WTC11 (cell line): ENCODE results near the gene DAPK1.

Experiments
- ESRRA ChIP-seq: sonication (generic); formaldehyde crosslinking; IDR thresholded peaks from 2 replicates; pipeline ENCODE4 v1.8.1; 2022; ENCODE audit warnings: mild to moderate bottlenecking, missing genetic modification reagents, borderline replicate concordance
- NFYB ChIP-seq: sonication (generic); formaldehyde crosslinking; conservative IDR thresholded peaks from 2 replicates; pipeline ENCODE4 v1.8.0; 2022; ENCODE audit warnings: low read depth, missing genetic modification reagents
- NR3C1 ChIP-seq: sonication (generic); formaldehyde crosslinking; conservative IDR thresholded peaks from 2 replicates; pipeline ENCODE4 v1.8.1; 2023; ENCODE audit warnings: low read depth, mild to moderate bottlenecking, missing genetic modification reagents
- SMAD3 ChIP-seq: sonication (generic); formaldehyde crosslinking; IDR thresholded peaks from 2 replicates; pipeline ENCODE4 v1.8.0; 2022; ENCODE audit warnings: missing genetic modification reagents, mild to moderate bottlenecking, borderline replicate concordance
- SP1 ChIP-seq: sonication (generic); formaldehyde crosslinking; conservative IDR thresholded peaks from 2 replicates; pipeline ENCODE4 v1.8.1; 2022; ENCODE audit warnings: missing genetic modification reagents
- TEAD4 ChIP-seq: sonication (generic); formaldehyde crosslinking; IDR thresholded peaks from 2 replicates; pipeline ENCODE4 v1.8.0; 2022; ENCODE audit warnings: mild to moderate bottlenecking, missing genetic modification reagents
- ZNF232 ChIP-seq: sonication (generic); formaldehyde crosslinking; IDR thresholded peaks from 2 replicates; pipeline ENCODE4 v1.8.0; 2022; ENCODE audit warnings: mild to moderate bottlenecking, missing genetic modification reagents
- TF ChIP-seq, protein P1 (sequence below): fragments of 200-600 bp; IDR thresholded peaks from 2 replicates; pipeline ENCODE4 v1.8.0; 2022; ENCODE audit warnings: antibody characterized with exemption
- TF ChIP-seq, protein P2 (sequence below): sonication (generic); formaldehyde crosslinking; IDR thresholded peaks from 2 replicates; pipeline ENCODE4 v1.8.1; 2023; ENCODE audit warnings: mild to moderate bottlenecking, moderate library complexity, missing genetic modification reagents
- TF ChIP-seq, protein P3 (sequence below): fragments of 250-450 bp; sonication (Bioruptor Pico); IDR thresholded peaks from 2 replicates; pipeline ENCODE4 v1.9.0; 2021; ENCODE audit warnings: mild to moderate bottlenecking
- TF ChIP-seq, protein P4 (sequence below): sonication (generic); formaldehyde crosslinking; IDR thresholded peaks from 2 replicates; pipeline ENCODE4 v1.8.1; 2022; ENCODE audit warnings: mild to moderate bottlenecking, missing genetic modification reagents, moderate library complexity, borderline replicate concordance
- TF ChIP-seq, protein P5 (sequence below): sonication (generic); formaldehyde crosslinking; conservative IDR thresholded peaks from 2 replicates; pipeline ENCODE4 v1.8.1; 2022; ENCODE audit warnings: mild to moderate bottlenecking, missing genetic modification reagents

DNA sequence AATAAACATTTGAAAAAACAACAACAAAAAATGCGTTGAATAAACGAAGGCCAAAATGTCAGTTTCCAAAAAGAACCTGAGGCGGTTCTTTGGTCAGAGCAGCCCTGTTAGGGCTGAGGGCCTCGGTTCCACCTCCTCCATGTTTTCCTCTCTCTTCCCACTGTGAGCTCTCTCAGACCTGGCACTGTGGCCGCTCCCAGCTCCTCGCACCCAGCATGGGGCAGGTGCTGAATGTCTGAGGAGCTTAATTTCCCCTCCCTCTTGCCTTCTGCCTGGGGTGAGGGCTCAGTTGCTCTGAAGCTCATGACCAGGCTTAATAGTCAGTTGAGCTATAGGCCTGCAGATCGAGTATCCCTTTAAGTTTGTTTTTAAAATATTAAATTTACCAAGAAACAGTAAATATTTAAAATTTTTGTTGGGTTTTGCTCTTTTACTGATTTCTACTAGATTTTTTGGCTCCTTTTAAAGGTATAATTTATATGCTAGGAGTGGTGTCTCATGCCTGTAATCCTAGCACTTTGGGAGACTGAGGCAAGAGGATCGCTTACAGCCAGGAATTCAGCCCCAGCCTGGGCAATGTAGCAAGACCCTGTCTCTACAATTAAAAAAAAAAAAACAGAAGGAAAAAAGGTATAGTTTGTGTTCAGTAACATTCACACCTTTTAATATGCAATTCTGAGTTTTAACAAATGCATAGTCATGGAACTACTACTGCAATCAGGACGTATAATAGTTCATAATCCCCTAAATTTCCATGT lies 28.1 kb downstream of the DAPK1 start:
- TF ChIP-seq SP1 (no peak), NFYB (CRISPR knock-in tag) (no peak), SMAD3 (no peak), ESRRA (CRISPR knock-in tag) (no peak), TEAD4 (CRISPR knock-in tag) (no peak), NR3C1 (CRISPR knock-in tag) (no peak), ZNF232 (no peak)
- TF ChIP-seq, protein P1, sequence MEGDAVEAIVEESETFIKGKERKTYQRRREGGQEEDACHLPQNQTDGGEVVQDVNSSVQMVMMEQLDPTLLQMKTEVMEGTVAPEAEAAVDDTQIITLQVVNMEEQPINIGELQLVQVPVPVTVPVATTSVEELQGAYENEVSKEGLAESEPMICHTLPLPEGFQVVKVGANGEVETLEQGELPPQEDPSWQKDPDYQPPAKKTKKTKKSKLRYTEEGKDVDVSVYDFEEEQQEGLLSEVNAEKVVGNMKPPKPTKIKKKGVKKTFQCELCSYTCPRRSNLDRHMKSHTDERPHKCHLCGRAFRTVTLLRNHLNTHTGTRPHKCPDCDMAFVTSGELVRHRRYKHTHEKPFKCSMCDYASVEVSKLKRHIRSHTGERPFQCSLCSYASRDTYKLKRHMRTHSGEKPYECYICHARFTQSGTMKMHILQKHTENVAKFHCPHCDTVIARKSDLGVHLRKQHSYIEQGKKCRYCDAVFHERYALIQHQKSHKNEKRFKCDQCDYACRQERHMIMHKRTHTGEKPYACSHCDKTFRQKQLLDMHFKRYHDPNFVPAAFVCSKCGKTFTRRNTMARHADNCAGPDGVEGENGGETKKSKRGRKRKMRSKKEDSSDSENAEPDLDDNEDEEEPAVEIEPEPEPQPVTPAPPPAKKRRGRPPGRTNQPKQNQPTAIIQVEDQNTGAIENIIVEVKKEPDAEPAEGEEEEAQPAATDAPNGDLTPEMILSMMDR: no peak
- TF ChIP-seq, protein P2, sequence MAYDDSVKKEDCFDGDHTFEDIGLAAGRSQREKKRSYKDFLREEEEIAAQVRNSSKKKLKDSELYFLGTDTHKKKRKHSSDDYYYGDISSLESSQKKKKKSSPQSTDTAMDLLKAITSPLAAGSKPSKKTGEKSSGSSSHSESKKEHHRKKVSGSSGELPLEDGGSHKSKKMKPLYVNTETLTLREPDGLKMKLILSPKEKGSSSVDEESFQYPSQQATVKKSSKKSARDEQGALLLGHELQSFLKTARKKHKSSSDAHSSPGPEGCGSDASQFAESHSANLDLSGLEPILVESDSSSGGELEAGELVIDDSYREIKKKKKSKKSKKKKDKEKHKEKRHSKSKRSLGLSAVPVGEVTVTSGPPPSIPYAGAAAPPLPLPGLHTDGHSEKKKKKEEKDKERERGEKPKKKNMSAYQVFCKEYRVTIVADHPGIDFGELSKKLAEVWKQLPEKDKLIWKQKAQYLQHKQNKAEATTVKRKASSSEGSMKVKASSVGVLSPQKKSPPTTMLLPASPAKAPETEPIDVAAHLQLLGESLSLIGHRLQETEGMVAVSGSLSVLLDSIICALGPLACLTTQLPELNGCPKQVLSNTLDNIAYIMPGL (CRISPR knock-in tag): no peak
- TF ChIP-seq, protein P3, sequence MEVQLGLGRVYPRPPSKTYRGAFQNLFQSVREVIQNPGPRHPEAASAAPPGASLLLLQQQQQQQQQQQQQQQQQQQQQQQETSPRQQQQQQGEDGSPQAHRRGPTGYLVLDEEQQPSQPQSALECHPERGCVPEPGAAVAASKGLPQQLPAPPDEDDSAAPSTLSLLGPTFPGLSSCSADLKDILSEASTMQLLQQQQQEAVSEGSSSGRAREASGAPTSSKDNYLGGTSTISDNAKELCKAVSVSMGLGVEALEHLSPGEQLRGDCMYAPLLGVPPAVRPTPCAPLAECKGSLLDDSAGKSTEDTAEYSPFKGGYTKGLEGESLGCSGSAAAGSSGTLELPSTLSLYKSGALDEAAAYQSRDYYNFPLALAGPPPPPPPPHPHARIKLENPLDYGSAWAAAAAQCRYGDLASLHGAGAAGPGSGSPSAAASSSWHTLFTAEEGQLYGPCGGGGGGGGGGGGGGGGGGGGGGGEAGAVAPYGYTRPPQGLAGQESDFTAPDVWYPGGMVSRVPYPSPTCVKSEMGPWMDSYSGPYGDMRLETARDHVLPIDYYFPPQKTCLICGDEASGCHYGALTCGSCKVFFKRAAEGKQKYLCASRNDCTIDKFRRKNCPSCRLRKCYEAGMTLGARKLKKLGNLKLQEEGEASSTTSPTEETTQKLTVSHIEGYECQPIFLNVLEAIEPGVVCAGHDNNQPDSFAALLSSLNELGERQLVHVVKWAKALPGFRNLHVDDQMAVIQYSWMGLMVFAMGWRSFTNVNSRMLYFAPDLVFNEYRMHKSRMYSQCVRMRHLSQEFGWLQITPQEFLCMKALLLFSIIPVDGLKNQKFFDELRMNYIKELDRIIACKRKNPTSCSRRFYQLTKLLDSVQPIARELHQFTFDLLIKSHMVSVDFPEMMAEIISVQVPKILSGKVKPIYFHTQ: no peak
- TF ChIP-seq, protein P4, sequence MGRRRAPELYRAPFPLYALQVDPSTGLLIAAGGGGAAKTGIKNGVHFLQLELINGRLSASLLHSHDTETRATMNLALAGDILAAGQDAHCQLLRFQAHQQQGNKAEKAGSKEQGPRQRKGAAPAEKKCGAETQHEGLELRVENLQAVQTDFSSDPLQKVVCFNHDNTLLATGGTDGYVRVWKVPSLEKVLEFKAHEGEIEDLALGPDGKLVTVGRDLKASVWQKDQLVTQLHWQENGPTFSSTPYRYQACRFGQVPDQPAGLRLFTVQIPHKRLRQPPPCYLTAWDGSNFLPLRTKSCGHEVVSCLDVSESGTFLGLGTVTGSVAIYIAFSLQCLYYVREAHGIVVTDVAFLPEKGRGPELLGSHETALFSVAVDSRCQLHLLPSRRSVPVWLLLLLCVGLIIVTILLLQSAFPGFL (CRISPR knock-in tag): no peak
- TF ChIP-seq, protein P5, sequence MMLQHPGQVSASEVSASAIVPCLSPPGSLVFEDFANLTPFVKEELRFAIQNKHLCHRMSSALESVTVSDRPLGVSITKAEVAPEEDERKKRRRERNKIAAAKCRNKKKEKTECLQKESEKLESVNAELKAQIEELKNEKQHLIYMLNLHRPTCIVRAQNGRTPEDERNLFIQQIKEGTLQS (CRISPR knock-in tag): no peak
